GM21528 (cell line): ENCODE data around the gene TENM3.

Experiments
- ATAC-seq: cut with Tn5 transposase; IDR thresholded peaks from one replicate; pipeline ENCODE4 v1.9.1; 2021; ENCODE audit warnings: mild to moderate bottlenecking, moderate library complexity; ENCODE audit not compliant: unreplicated experiment, low FRiP score

TENM3 gene

DNA sequence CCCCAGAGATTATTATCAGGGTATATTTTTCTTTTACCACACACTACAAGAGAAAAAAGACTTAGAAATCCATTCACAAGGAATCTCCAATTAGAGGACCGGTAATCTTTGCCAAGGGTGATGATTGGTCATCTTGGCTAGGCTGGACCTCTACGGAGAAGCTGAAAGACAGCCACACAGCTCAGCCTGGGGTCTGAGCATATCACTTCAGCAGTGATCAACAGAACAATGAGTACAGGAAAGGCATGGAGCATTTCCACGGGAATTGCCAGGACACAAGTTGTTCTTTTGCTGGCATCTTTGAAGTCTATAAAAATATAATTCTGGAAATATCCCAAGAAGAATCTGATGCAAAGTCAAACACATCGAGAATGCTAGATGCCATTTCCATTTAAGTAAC is 191.5 kb downstream of the TENM3 start:
- ATAC-seq = no peak

DNA sequence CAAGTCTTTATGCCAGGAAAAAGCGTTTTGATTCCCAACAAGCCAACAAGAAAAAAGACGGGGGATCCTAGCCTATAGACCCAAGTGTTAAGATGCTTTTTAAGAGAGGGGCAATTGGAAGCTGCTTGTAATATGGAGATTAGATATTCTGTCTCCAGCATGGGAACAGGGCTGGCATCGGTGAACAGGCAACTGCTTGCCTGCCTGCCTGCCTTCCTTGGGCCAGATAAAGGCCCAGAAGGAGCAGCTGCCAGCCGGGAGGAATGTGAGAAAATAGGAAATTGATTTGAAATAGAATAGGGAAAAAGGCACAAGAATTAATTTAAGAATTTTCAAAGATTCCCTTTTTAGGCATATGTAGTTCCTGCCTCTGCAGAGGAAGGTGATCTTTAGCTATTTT is 192.2 kb downstream of the TENM3 start:
- ATAC-seq = no peak

DNA sequence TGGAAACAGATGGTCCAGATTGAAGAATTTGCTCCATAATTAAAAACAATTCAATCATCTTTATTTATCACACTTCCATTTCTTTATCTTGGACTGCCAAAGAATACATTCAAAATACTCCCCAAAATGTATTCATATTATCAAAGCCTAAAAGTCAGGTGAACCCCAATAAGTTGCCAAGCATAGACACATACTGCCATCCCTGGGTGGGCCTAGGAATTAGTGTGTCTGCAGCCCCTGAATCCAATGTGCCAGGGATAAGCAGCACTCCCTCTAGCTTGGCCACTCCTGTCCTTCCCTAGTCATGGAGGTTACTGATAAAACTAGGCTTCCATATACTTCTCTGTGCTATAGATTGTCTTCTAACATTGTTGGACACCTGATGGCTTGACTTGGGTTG is 199.9 kb downstream of the TENM3 start:
- no peak for ATAC-seq

DNA sequence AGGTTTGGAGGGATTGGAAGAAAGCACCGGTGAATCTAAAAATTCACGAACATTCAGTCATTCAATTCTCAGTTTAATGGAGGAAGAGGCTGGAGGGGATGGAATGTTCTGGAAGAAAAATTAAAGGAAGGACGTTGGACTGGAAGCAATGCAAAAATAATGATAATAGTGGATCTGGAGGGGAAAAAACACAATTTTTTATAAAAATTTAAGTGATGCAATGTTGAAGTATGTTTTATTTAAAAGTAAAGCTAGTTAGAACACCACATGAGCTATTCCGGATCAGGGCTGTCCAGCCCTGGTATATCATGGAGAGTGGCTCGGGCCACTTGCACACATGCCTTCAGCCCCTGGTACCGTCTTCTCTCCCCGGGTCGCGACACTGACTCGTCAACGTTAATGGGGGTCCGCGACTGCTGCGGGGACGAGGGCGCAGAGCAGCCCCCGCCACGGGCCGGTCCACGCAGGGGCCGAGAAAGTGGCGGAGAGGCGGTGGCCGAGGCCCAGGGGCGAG is 204.6 kb downstream of the TENM3 start:
- no peak for ATAC-seq

DNA sequence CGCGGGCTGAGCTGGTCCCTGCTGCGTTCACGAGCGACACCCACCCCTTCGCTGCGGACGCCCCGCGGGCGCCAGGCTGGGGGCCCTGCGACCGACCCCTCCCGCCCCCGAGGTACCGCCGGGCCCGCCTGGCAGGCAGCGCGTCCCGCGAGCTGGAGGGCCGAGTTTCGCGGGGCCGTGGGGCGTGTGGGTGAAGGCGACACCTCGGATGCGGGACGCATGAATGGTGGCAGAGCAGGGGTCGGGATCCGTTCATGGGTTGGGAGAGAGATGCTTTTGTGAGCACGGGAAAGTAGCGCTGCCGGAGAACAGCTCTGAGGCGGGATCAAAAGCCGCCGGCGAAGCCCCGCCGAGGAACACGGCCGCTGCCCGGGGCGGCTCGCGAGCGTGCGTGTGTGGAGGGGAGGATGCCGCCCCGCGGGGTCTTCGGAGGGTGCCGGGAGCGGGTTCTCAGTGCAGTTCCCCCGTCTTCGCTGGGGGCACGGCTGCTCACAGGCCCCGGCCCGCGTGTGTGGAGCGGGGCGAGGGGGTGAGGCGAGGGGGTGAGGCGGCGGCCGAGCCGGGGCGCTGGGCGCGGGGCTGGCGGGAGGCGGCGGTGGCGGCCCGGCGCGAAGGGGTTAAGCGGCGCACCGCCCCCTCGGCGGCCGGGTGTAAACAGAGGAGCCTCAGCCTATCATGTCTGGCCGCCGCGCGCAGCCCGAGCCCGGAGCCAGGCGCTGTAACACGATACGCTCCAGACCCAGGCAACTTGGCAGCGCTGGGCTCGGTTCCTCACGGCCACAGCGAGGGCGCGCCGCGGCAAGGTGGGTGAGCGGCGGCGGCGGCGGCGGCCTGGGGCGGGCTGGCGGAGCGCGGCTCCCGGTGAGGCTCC is 205.3 kb downstream of the TENM3 start:
- ATAC-seq = peak; percentile 95

DNA sequence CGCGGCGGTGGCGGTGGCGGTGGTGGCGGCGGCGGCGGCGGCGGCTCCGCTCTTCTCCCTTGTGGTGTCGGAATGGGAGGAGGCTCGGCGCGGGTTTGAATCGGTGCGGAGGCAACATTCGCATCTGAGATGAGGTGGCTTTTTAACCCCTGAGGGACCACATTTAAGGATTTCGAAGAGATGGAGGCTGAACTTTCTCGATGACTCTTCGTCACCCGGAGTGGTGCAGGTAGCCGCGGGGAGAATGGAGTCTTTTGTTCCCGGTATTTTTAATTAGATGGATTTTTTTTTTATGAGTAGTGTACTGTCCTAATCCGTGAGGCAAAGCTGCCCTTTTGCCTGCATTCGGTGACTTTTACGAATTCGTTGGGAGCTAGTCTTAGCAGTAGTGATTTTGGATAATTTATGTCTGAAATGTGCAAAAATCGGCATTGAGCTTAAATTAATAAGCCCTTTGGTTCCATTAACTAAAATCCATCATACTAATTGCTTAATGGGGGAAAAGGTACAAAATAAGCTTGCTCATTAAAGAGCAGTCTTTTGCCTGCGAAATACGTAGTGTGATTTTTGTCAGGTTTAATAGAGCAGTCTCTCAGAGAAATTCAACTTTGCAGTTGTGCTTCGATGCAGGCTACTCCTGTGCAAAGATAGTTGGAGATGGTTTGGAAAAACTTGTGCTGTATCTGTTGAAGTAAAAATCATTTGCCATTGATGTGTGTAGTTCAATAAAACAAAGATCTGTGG is 206.2 kb downstream of the TENM3 start:
- ATAC-seq = no peak

DNA sequence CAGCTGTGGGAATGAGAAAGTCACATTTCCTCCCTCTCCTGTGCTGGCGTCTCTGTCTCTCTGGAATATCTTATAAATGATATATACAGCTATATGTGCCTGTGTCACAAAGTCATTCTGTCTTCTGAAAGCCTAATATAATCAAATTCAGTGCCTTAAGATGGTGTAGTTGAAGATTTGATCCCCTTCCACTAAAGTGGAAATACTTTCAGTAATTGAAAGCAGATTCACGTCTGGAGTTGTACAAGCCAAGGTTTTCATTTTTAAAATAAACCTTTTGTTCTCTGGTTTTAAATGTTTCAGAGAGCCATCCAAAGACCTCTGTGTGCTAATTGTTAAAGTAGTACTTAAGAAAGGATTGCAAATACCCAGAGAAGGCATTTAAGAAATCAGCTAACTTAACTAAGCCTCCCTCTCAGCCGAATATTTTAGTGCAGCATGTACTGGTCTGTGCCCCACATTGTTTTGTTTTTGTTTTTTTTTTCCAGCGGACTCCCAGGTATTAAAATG is 206.8 kb downstream of the TENM3 start:
- ATAC-seq = no peak

DNA sequence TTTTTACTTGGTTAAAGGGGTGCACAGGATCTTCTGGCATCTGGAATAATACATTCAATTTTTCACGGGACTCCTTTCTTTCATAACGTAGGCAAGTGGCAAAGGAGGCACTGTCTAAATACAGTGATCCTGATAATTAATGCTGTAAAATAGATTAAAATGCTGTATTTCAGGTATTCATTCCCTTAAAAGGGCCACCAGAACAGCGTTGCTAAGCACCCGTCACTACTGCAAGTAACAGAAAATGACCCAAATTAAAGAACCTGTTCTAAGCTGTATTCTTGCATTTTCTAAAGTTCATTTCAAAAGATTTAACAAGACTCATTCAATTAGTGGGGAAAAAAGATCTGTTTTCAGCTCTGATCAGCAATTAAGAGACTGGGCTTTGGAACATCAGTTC is 208.2 kb downstream of the TENM3 start:
- ATAC-seq = no peak

DNA sequence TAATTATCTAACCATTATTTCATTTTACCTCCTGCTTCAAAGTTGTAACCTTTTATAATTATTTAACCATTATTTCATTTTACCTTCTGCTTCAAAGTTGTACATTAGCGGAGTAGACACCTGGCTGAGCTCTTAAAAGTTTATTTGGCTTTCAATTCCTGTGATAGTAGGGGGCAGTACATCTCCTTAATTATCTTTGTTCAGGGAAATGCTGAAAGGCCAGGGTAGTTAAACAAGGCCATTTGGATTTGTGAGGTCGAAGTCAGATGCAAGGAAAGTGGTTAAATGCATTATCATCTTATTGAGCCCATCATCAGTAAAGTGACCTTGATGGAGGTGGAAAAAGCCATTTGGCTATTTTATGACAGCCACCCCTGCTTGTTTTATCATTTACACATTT is 210.6 kb downstream of the TENM3 start:
- no peak for ATAC-seq

DNA sequence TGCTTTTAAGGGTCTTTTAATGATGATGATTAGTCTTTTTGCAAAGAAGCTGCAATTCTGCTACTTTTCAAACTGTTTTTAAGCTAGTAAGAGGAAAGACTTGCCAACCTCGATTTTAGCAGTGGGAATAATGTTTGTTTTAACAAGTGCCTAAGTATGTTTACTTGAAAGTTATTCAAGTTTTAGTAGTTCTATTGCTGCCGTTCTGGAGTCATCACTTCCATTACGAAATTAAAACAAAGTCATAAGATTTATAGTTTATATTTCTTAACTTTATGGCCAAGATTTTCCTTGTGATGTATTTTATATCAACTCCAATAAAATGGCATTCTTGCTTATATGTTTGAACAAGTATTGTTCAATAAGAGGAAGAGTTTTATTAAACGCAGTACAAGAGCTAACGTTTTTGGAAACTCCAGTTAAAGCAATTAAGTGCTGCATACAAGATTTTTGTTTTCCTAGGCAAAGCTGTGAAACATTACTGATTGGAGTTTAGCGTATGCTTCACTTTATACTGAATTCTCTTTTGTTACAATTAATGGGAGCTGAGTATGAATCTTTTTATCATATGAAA is 211.3 kb downstream of the TENM3 start:
- ATAC-seq = no peak

DNA sequence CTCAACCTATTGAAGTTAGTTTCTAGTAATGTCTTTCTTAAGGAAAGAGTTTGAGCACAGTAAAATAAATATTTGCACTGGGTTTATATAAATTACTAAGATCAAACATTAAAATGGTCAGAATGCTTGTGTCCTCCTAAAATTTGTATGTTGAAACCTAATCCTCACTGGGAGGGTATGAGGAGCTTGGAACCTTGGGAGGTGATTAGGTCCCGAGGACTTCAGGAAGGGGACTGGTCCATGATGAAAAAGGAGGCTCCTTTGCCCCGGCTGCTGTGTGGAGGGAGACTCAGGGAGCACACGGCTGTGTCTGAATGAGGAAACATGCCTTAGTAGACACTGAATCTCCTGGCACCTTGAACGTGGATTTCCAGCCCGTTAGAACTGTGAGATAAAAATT is 221.9 kb downstream of the TENM3 start:
- no peak for ATAC-seq

DNA sequence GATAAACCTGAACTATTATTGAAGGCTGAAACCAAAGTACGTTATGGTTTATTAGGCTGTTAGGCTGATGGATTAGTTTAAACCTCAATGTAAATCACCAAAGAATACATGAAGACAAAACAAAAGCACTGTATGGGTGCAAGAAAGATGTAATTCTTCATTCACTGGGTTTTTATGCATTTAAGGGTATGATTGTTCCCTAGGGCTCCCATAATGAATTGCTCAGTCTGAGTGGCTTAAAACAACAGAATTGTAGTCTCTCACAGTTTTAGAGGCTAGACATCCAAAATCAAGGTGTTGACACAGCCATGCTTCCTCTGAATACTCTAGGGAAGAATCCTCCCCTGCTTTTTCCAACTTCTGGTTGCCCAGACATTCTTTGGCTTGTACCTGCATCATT is 222.8 kb downstream of the TENM3 start:
- no peak for ATAC-seq

DNA sequence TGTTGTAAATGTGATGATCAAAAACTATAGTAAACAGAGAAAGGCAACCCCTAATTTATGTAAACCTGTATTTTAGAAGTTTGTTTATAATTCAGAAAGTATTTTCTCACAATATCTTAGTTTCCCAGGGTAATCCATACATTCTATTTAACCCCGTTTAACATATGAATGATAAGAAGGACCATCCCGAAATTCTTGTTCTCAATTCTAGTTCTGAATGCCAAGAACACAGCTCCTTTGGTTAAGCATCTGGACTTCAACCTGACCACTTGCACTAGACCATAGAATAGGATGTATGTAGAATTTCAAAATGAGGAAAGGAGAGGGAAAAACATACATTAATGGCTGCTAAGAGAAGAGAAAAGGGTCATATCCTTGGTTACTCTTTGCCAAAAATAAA is 227.0 kb downstream of the TENM3 start:
- no peak for ATAC-seq

DNA sequence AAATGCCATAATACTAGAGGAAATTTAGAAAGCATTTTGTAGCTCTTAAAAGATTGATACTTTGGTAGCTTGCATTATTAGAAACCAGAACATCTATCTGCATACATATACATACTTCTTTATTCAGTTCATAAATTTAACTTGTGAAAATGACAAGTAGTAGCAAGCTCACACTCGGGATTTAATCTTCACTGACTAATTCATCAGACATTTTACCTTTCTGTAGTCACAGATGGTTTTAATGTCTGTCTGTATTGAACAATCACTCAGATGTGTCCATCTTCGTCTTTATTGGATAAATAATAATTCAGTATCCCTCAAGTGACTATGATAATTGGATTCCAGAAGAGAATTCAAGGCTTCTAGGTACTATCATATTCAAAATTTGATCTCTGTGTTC is 232.3 kb downstream of the TENM3 start:
- no peak for ATAC-seq

DNA sequence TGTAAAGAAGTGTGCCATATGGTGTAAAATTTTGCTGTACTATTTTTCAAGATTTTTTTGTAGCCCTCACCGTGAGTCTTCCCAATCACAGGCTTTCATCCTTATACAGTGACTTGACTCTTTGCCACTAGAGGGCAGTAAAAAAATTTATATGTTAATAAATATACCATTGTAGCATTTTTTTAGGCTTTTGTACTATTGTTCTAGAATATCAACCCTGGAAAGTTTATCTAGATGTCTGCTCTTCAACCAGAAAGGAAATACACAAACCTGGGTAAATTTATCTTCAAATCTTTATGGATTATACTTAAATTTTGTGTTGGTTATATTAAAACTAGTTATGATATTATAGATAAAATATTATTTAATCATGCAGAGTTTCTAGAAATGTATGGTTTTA is 235.3 kb downstream of the TENM3 start:
- no peak for ATAC-seq

DNA sequence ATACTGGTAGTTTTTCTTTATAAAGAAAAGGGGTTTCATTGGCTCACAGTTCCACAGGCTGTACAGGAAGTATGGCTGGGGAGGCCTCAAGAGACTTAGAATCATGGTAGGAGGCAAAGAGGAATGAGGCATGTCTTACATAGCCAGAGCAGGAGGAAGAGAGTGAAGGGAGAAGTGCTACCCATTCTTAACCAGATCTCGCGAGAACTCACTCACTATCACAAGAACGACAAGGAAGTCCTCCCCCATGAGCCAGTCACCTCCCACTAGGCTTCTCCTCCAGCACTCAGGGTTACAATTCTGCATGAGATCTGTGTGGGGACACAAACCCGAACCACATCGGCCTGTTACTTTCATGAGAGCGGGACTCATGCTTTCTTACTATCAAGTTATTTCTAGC is 240.5 kb downstream of the TENM3 start:
- no peak for ATAC-seq

DNA sequence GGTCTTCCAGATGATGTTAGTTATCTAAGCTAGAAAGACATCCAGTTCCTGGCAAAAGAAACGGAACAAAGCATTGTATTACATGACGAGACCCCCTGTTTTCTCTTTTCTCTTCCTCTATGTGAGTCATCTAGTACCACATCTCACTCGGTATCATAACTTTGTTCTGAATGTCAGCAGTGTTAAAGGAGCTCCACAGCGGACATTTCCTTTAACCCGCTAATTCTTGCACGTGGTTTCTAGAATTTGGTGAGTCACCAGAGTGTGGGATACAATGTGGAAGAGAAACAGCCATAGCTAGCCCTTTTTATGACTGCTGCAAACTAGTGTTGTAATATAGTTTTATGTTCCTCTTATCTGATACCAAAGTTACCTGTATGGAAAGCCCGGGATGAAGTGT is 243.7 kb downstream of the TENM3 start:
- ATAC-seq = no peak

DNA sequence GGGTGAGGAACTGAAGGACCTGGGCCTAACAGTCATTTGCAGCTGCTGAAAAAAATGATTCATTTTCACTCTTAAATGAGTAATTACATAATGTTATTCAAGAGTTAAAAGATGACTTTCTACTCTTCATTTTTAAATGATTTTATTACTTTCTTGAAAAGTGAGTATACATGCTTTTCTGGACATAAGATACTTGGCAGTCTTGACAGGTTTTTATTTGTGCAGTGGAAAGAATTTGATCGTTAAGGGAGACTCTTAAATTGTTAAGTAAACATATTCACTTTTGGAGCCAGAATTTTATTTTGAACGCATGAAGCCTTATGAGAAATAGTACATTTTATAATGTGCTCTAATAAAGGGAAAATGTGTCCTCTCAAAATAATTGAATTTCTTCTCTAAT is 245.7 kb downstream of the TENM3 start:
- ATAC-seq = no peak

DNA sequence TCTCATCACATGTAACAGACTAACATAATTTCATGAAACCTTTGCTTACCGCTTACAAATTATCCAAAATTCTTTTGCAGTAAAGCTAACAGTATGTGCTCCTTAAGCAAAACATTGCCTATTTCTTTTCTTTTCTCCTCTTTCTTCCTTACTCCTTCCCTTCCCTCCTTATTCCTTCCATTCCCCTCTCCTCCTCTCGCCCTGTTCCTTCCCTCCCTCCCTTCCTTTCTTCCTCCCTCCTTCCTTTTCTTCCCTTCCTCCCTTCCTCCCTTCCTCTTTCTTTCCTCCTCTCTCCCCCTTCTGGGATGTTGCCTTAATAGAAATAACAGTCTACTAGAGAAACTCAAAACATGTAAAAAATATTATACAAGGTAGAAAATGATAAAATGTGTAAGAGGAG is 246.4 kb downstream of the TENM3 start:
- ATAC-seq = no peak

DNA sequence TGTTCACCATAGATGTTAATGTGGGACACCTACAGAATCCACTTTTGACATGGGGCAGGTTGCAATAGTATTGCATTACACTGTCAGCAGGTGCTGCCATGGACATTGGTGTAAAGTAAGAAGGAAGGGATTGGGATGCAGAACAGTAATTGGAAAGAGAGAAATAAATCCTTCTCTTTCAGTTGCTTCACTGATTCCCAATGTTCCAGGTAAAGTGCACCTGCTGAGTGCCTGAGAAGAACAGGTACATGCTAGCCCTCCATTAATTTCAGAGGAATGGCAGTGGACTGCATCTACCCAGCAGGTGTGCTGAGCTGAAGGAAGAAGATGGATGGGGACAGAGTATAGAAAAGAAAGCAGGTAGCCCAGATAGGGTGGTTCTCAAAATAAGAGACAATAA is 248.5 kb downstream of the TENM3 start:
- no peak for ATAC-seq

DNA sequence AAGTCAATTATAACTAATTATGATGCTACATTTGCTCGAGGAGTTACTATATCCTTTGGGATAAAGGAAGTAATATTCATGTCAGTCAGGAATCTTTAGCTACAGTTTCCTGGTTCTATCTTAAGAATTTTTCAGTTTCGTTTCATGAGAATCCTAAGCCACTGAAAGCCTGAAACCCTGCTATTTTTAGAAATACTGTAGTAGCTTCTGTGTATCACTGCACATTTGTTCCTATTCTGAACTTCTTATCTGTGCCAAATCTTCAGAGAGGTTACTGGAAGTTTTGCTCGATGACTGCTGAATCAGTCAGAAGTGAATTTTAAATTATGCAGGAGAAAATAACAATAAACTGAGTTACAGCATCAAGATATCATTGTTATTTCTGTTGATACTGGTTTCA is 249.2 kb downstream of the TENM3 start:
- no peak for ATAC-seq
